ENCODE data around the gene AP1M2. TPM values are rescaled to one million over a fixed set of nuclear protein-coding genes. Genes with fewer than 3 reads are reported as not detected.

Gene AP1M2
- total and polyA plus RNA-seq, 12 donors = 0.10 to 0.97 (median 0.31) TPM; not detected in 8

GRCh38 chr19:10525636-10526035, 61.5 kb downstream of the AP1M2 start:
- no peak for DNase-seq
- H3K4me3 ChIP-seq = no peak overlapping the region
- H3K4me1 ChIP-seq (replicated peaks in 1 of 2) = no peaks in the 10 kb centered on the region
- no peaks in the 10 kb centered on the region for H3K27me3 ChIP-seq
- H3K9me3 ChIP-seq (replicated peaks in 1 of 3) = no peaks in the 10 kb centered on the region
- no peaks in the 10 kb centered on the region for H3K36me3 ChIP-seq (replicated peaks in 1 of 2)
- TF ChIP-seq POLR2A (IDR thresholded peaks at IDR 0.05) (no peak), CTCF (IDR thresholded peaks at IDR 0.05) (no peak)
- intact Hi-C loops (cut with DNase I) = no loop called here
- H3K27ac ChIP-seq = no peak overlapping the region
- WGBS, 4 donors = 85 to 92% (median 88%) methylated on average over 7 of the region's 7 CpGs

- DNase-seq = no peak
- H3K27me3 ChIP-seq = peaks cover 8% of the 10 kb centered on the region
- no peaks in the 10 kb centered on the region for H3K9me3 ChIP-seq (replicated peaks in 1 of 3)
- WGBS, 4 donors = 68 to 85% (median 82%) methylated on average over 3 of the region's 3 CpGs
- TF ChIP-seq CTCF (IDR thresholded peaks at IDR 0.05) = no peak
- no peak for TF ChIP-seq POLR2A (IDR thresholded peaks at IDR 0.05)
- H3K4me1 ChIP-seq (replicated peaks in 1 of 2) = peaks cover 0 to 4% of the 10 kb centered on the region in 2 donors
- intact Hi-C loops (cut with DNase I) = no loop called here
- no peak overlapping the region for H3K4me3 ChIP-seq
- no peak overlapping the region for H3K27ac ChIP-seq
- no peaks in the 10 kb centered on the region for H3K36me3 ChIP-seq (replicated peaks in 1 of 2)
Measured at GRCh38 chr19:10523135-10523636, 63.9 kb downstream of the AP1M2 start.

MicroRNAs encoded within 50 kb of the gene (microRNA counts, 767-probe panel; counts per million panel counts)
- 0 counts per million in 2 donors for microRNA hsa-miR-1238

Small RNAs within 50 kb of the gene (microRNA-seq; reads per million reads assigned to microRNA genes)
- 0 reads per million in 3 donors for gene MIR1238

Small RNAs within 50 kb of the gene (small RNA-seq; reads per million reads assigned to genes)
- gene MIR1238 = 0 reads per million in 2 donors
- 0 reads per million in 2 donors for gene RNU7-140P

Other genes with a start within 250 kb of the AP1M2 start
- gene ICAM3, start 247.7 kb downstream of the AP1M2 start, total RNA-seq = 10 to 100 TPM in 2 of 9 donors, 1 to 10 TPM in 7; 3.7 to 17.7 (median 7.6) TPM
- gene ICAM3, start 247.7 kb downstream of the AP1M2 start, polyA plus RNA-seq = 10 to 100 TPM in 1 of 3 donors, 1 to 10 TPM in 2; 4.8 to 11.1 (median 8.4) TPM
- gene TYK2, start 206.7 kb downstream of the AP1M2 start, total RNA-seq = 100 to 1,000 TPM in 4 of 9 donors, 10 to 100 TPM in 5; 56.1 to 160 (median 96.8) TPM
- gene TYK2, start 206.7 kb downstream of the AP1M2 start, polyA plus RNA-seq = 100 to 1,000 TPM in 2 of 3 donors, 10 to 100 TPM in 1; 61.5 to 408 (median 297) TPM
- gene CDC37, start 183.8 kb downstream of the AP1M2 start, total RNA-seq = 100 to 1,000 TPM in 4 of 9 donors, 10 to 100 TPM in 5; 72.8 to 137 (median 97.3) TPM
- gene CDC37, start 183.8 kb downstream of the AP1M2 start, polyA plus RNA-seq = 100 to 1,000 TPM; 117 to 518 (median 317) TPM
- 10 to 100 TPM in 7 of 9 donors, 1 to 10 TPM in 1, under 1 TPM in 1; 0.28 to 20.4 (median 12.0) TPM for gene PDE4A, start 166.8 kb downstream of the AP1M2 start, total RNA-seq
- gene PDE4A, start 166.8 kb downstream of the AP1M2 start, polyA plus RNA-seq = 1 to 10 TPM; 4.4 to 10.0 (median 6.4) TPM
- 100 to 1,000 TPM in 1 of 9 donors, 10 to 100 TPM in 8; 71.1 to 106 (median 75.4) TPM for gene KEAP1, start 84.0 kb downstream of the AP1M2 start, total RNA-seq
- gene KEAP1, start 84.0 kb downstream of the AP1M2 start, polyA plus RNA-seq = 100 to 1,000 TPM in 1 of 3 donors, 10 to 100 TPM in 2; 71.0 to 101 (median 97.3) TPM
- gene S1PR5, start 69.9 kb downstream of the AP1M2 start, total RNA-seq = 1 to 10 TPM in 2 of 9 donors, under 1 TPM in 6, not detected in 1; 0.14 to 3.0 (median 0.61) TPM
- under 1 TPM; 0.37 to 0.97 (median 0.51) TPM for gene S1PR5, start 69.9 kb downstream of the AP1M2 start, polyA plus RNA-seq
- gene ATG4D, start 43.4 kb downstream of the AP1M2 start, total RNA-seq = 10 to 100 TPM; 26.4 to 93.7 (median 37.8) TPM
- gene ATG4D, start 43.4 kb downstream of the AP1M2 start, polyA plus RNA-seq = 10 to 100 TPM in 2 of 3 donors, 1 to 10 TPM in 1; 7.4 to 58.2 (median 53.2) TPM
- 10 to 100 TPM in 8 of 9 donors, 1 to 10 TPM in 1; 7.1 to 32.4 (median 18.7) TPM for gene KRI1, start 21.3 kb downstream of the AP1M2 start, total RNA-seq
- 10 to 100 TPM; 29.7 to 69.0 (median 29.8) TPM for gene KRI1, start 21.3 kb downstream of the AP1M2 start, polyA plus RNA-seq
- 10 to 100 TPM in 2 of 9 donors, 1 to 10 TPM in 7; 1.9 to 17.4 (median 6.5) TPM for gene CDKN2D, start 18.3 kb downstream of the AP1M2 start, total RNA-seq
- 10 to 100 TPM in 2 of 3 donors, 1 to 10 TPM in 1; 7.4 to 11.2 (median 10.0) TPM for gene CDKN2D, start 18.3 kb downstream of the AP1M2 start, polyA plus RNA-seq
- 100 to 1,000 TPM in 4 of 9 donors, 10 to 100 TPM in 5; 20.4 to 188 (median 90.8) TPM for gene SLC44A2, start 38.2 kb upstream of the AP1M2 start, total RNA-seq
- gene SLC44A2, start 38.2 kb upstream of the AP1M2 start, polyA plus RNA-seq = 10 to 100 TPM; 67.3 to 92.3 (median 68.1) TPM
- gene ILF3, start 67.0 kb upstream of the AP1M2 start, total RNA-seq = 100 to 1,000 TPM in 5 of 9 donors, 10 to 100 TPM in 4; 75.0 to 254 (median 115) TPM
- 100 to 1,000 TPM; 192 to 232 (median 219) TPM for gene ILF3, start 67.0 kb upstream of the AP1M2 start, polyA plus RNA-seq
- 10 to 100 TPM; 16.4 to 82.7 (median 40.3) TPM for gene QTRT1, start 114.1 kb upstream of the AP1M2 start, total RNA-seq
- gene QTRT1, start 114.1 kb upstream of the AP1M2 start, polyA plus RNA-seq = 100 to 1,000 TPM in 2 of 3 donors, 1 to 10 TPM in 1; 8.1 to 466 (median 422) TPM
- gene DNM2, start 130.8 kb upstream of the AP1M2 start, total RNA-seq = 100 to 1,000 TPM in 8 of 9 donors, 10 to 100 TPM in 1; 73.3 to 196 (median 166) TPM
- 100 to 1,000 TPM; 103 to 157 (median 124) TPM for gene DNM2, start 130.8 kb upstream of the AP1M2 start, polyA plus RNA-seq
- 100 to 1,000 TPM in 1 of 9 donors, 10 to 100 TPM in 8; 36.5 to 103 (median 55.7) TPM for gene TMED1, start 248.9 kb upstream of the AP1M2 start, total RNA-seq
- gene TMED1, start 248.9 kb upstream of the AP1M2 start, polyA plus RNA-seq = 10 to 100 TPM; 12.5 to 49.6 (median 34.9) TPM

All from adrenal gland (tissue), 12 donors.